ENCODE data around the gene YPEL2.

- no peak for TF ChIP-seq CTCF (IDR thresholded peaks at IDR 0.05)
- TF ChIP-seq ZFX (IDR thresholded peaks at IDR 0.05; ENCODE audit: borderline replicate concordance) = no peak
Measured at GRCh38 chr17:59298521-59298920, 32.9 kb upstream of the YPEL2 start.
